GM06990 (cell line): ENCODE results near the gene CDK5R1.
"Not testable (repeated sequence)": the region's sequence is repeated elsewhere in the genome, so short reads cannot be mapped to it uniquely, and the experiment has no call there.

Experiments
- DNase-seq: peaks from one replicate; pipeline ENCODE4 v3.0.0-alpha.2; 2011; ENCODE audit not compliant: insufficient read length; ENCODE audit errors: extremely low read depth
- H3K27me3 ChIP-seq: replicated peaks from 2 replicates; pipeline ENCODE4 v1.6.0; 2011; ENCODE audit warnings: low read length; ENCODE audit not compliant: control insufficient read depth, insufficient read depth
- H3K36me3 ChIP-seq: 2 replicates; pipeline ENCODE4 v1.5.1; 2011; ENCODE audit warnings: low read length; ENCODE audit not compliant: control insufficient read depth, insufficient read depth
- H3K4me3 ChIP-seq: replicated peaks from 2 replicates; pipeline ENCODE4 v1.5.1; 2011; ENCODE audit warnings: low read depth, mild to moderate bottlenecking, control low read depth, low read length
- CTCF ChIP-seq: IDR thresholded peaks from 2 replicates; pipeline ENCODE4 v1.5.1; 2011; ENCODE audit warnings: low read length, control low read depth, mild to moderate bottlenecking, inconsistent platforms; ENCODE audit not compliant: insufficient read depth, poor library complexity, severe bottlenecking

Gene CDK5R1

DNA sequence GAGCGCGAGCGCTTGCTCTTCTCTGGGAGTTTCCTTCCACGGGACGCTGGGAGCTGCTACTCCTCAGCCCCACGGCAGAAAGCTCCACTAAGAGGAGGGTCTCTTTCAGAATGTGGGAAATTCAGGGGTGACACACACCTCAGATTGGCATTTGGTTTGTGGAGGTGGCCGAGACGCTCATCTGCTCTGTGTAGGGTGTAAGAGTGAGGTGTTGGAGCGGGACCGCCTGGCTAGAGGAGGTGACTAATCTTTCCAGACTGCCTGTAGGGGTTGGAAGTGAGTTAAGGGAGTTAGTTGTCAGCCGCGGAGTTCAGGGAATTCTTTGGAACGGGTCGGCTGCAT, 41.7 kb upstream of the CDK5R1 start:
- no peak for DNase-seq
- no peaks in the 10 kb centered on the region for H3K27me3 ChIP-seq
- peak overlapping the region; percentile 79 for H3K4me3 ChIP-seq
- peaks cover 5% of the 10 kb centered on the region for H3K36me3 ChIP-seq
- no peak for TF ChIP-seq CTCF

DNA sequence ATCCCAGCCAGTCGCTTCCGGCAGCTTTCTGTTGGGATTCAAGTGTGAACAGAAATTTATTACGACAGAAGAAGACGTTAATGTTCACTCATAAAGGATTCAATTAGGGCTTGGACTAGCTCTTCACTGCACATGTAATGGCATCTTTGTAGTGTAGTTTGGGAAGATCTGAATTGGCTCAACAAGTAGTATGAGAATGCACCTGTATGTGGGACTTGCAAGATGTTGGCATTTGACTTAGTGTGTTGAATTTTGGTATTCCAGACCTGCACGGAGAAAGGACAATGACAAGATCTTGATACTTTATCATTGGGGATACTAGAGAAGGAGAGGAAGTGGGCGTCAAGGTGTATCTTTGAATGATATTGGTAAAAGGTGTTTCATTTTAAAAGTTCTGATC, 41.3 kb upstream of the CDK5R1 start:
- peaks cover 5% of the 10 kb centered on the region for H3K36me3 ChIP-seq
- DNase-seq = no peak
- H3K27me3 ChIP-seq = no peaks in the 10 kb centered on the region
- peak overlapping the region; percentile 79 for H3K4me3 ChIP-seq
- TF ChIP-seq CTCF = no peak

GRCh38 chr17:32445971-32446370, 40.8 kb upstream of the CDK5R1 start:
- DNase-seq = no peak
- Histone ChIP-seq H3K27me3 (no peaks in the 10 kb centered on the region), H3K4me3 (peak overlapping the region; percentile 79), H3K36me3 (peaks cover 5% of the 10 kb centered on the region)
- TF ChIP-seq CTCF = no peak

DNA sequence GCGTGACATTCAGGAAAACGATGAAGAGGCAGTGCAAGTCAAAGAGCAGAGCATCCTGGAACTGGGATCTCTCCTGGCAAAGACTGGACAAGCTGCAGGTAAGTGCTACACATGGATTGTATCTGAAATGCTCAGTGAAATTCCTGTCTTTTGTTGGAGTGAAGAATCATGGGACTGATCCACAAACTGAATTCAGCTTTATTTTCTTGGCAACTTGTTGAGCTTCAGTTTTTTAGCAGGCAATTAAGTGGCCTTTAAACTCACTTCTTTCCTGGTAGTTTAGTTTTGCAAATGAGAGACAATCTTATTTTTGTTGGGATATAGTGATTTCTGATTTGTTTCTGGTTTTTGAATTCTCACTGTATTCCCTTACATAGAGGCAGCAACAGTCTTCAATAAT, 39.8 kb upstream of the CDK5R1 start:
- no peaks in the 10 kb centered on the region for H3K27me3 ChIP-seq
- no peak overlapping the region for H3K4me3 ChIP-seq
- H3K36me3 ChIP-seq = peaks cover 5% of the 10 kb centered on the region
- no peak for TF ChIP-seq CTCF
- no peak for DNase-seq

DNA sequence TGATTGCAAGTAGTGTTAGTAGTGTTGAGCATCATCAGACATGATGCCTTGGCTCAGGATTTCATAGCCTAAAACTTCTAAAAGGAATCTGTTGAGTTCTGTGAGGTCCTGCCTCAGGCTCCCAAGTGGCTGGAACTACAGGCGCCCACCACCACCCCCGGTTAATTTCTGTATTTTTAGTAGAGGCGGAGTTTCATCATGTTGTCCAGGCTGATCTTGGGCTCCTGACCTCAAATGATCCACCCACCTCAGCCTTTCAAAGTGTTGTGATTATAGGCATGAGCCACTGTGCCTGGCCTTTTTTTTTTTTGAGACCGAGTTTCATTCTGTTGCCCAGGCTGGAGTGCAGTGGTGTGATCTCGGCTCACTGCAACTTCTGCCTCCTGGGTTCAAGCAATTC, 36.8 kb upstream of the CDK5R1 start:
- no peaks in the 10 kb centered on the region for H3K27me3 ChIP-seq
- DNase-seq = no peak
- peaks cover 10% of the 10 kb centered on the region for H3K36me3 ChIP-seq
- no peak for TF ChIP-seq CTCF
- H3K4me3 ChIP-seq = no peak overlapping the region

DNA sequence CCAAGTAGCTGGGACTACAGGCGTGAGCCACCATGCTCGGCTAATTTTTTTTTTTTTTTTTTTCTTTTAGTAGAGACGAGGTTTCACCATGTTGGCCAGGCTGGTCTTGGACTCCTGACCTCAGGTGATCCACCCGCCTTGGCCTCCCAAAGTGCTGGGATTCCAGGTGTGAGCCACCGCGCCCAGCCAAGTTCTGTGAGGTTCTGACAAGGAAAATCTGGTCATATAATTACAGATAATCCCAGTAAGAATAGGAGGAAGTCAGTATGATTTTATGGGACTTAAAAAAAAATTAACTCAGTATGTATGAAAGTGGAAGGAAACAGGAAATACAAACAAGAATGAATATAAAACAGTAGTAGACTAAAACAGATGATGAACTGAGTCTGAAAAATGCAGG, 36.4 kb upstream of the CDK5R1 start:
- DNase-seq, H3K4me3 ChIP-seq, H3K36me3 ChIP-seq, H3K27me3 ChIP-seq: not testable (repeated sequence)
